Endothelial cell of umbilical vein (primary cell): ENCODE data around the gene SEZ6L. TPM values are rescaled to one million over a fixed set of nuclear protein-coding genes. Genes with fewer than 3 reads are reported as not detected.

Experiments used
- Bru-seq: library from RNA; stranded (reverse); fragments of 400-500 nt; gene quantifications from one replicate; lab custom pipeline; 2021; lab: Mats Ljungman, UMichigan
- BruChase-seq, 2 experiments: library from RNA; stranded (reverse); fragments of 400-500 nt; gene quantifications; one replicate each; lab custom pipeline; 2021; lab: Mats Ljungman, UMichigan
- BruUV-seq: library from RNA; stranded (reverse); fragments of 400-500 nt; replicated peaks from 2 replicates; lab custom pipeline; 2021; lab: Mats Ljungman, UMichigan
- CTCF ChIA-PET: fragments of 300-600, 350-600 bp; sonication (Branson Sonifier 250); formaldehyde crosslinking; loops from one replicate; lab custom pipeline; 2021; ENCODE audit warnings: antibody characterized with exemption, inconsistent platforms; lab: Charles Lee
- POLR2A ChIA-PET: fragments of 300-600, 350-600 bp; sonication (Branson Sonifier 250); formaldehyde crosslinking; loops from one replicate; lab custom pipeline; 2021; ENCODE audit warnings: antibody characterized with exemption, inconsistent platforms; lab: Charles Lee
- DNase-seq: peaks from one replicate; pipeline ENCODE4 v3.0.0-alpha.2; 2011; ENCODE audit warnings: low read depth, low spot score
- FAIRE-seq: peaks from 2 replicates; lab custom pipeline; 2011; peaks lifted over from hg19 to GRCh38; lab: Jason Lieb, UNC
- H2AFZ ChIP-seq: 2 replicates; pipeline ENCODE4 v1.6.0; 2012; ENCODE audit warnings: low read depth, low read length, control low read depth, inconsistent platforms
- H3K27ac ChIP-seq: 2 replicates; pipeline ENCODE4 v1.5.1; 2011; ENCODE audit warnings: low read depth, mild to moderate bottlenecking, control low read depth, low read length, moderate library complexity; ENCODE audit not compliant: insufficient read depth
- H3K27me3 ChIP-seq, 2 experiments: 2 replicates each; pipeline versions ENCODE4 v1.6.0 to v1.6.1; 2011; ENCODE audit warnings: low read length in 2 of 2, mixed read lengths in 1 of 2; ENCODE audit not compliant: control insufficient read depth in 2 of 2, insufficient read depth in 2 of 2
- H3K36me3 ChIP-seq, 2 experiments: 2 replicates in 1 of 2; 3 replicates in 1 of 2; pipeline ENCODE4 v1.5.1; 2011; ENCODE audit warnings: low read length in 2 of 2, mild to moderate bottlenecking in 1 of 2, moderate library complexity in 1 of 2; ENCODE audit not compliant: control insufficient read depth in 2 of 2, insufficient read depth in 2 of 2; ENCODE audit errors: extremely low read depth in 1 of 2
- H3K4me1 ChIP-seq: 3 replicates; pipeline ENCODE4 v1.5.1; 2011; ENCODE audit warnings: mild to moderate bottlenecking, low read length; ENCODE audit not compliant: control insufficient read depth, insufficient read depth; ENCODE audit errors: extremely low read depth
- H3K4me2 ChIP-seq: 2 replicates; pipeline ENCODE4 v1.6.1; 2011; ENCODE audit warnings: low read length, control low read depth, mixed read lengths; ENCODE audit not compliant: insufficient read depth
- H3K4me3 ChIP-seq, 3 experiments: fragments of 200-600 bp in 1 of 3; sonication (generic), shearing (Covaris generic) in 1 of 3; replicated peaks in 1 of 3; 2 replicates each; pipeline ENCODE4 v1.5.1; 2011 to 2016; ENCODE audit warnings: control low read depth in 3 of 3, low read length in 3 of 3, mild to moderate bottlenecking in 2 of 3, inconsistent platforms in 1 of 3, low read depth in 1 of 3, moderate library complexity in 1 of 3; ENCODE audit not compliant: insufficient read depth in 1 of 3
- H3K79me2 ChIP-seq: 2 replicates; pipeline ENCODE4 v1.6.0; 2012; ENCODE audit warnings: low read length, inconsistent platforms; ENCODE audit not compliant: control insufficient read depth, insufficient read depth
- H3K9ac ChIP-seq: replicated peaks from 2 replicates; pipeline ENCODE3; 2011; ENCODE audit warnings: low read length, control low read depth; ENCODE audit not compliant: insufficient read depth; ENCODE audit errors: extremely low read depth
- H3K9me1 ChIP-seq: replicated peaks from 3 replicates; pipeline ENCODE4 v1.6.0; 2011; ENCODE audit warnings: mild to moderate bottlenecking, low read length; ENCODE audit not compliant: control insufficient read depth, insufficient read depth; ENCODE audit errors: extremely low read depth
- H3K9me3 ChIP-seq: replicated peaks from 2 replicates; pipeline ENCODE4 v1.5.1; 2012; ENCODE audit warnings: low read length, inconsistent platforms; ENCODE audit not compliant: control insufficient read depth, insufficient read depth
- H4K20me1 ChIP-seq: replicated peaks from 2 replicates; pipeline ENCODE3; 2011; ENCODE audit warnings: mild to moderate bottlenecking, low read length; ENCODE audit not compliant: control insufficient read depth, insufficient read depth; ENCODE audit errors: extremely low read depth
- EZH2 ChIP-seq: IDR thresholded peaks from 2 replicates; pipeline ENCODE4 v1.6.1; 2012; ENCODE audit warnings: borderline replicate concordance, low read depth, mild to moderate bottlenecking, moderate library complexity, low read length, inconsistent platforms; ENCODE audit not compliant: severe bottlenecking
- GATA2 ChIP-seq: IDR thresholded peaks from 2 replicates; pipeline ENCODE4 v1.7.0; 2011; ENCODE audit warnings: low read depth, mild to moderate bottlenecking, moderate library complexity, mixed read lengths, low read length; ENCODE audit not compliant: insufficient read length, insufficient read depth
- MYC ChIP-seq: IDR thresholded peaks from one replicate; pipeline ENCODE4 v1.6.1; 2011; ENCODE audit warnings: mild to moderate bottlenecking, low read depth, low read length
- POLR2AphosphoS5 ChIP-seq: IDR thresholded peaks from 2 replicates; pipeline ENCODE4 v1.6.1; 2012; ENCODE audit warnings: low read depth, mild to moderate bottlenecking, control low read depth, low read length, moderate library complexity; ENCODE audit not compliant: insufficient read depth
- dilution Hi-C: fragments of 300-500 bp; cut with MboI; formaldehyde crosslinking; loops from one replicate; pipeline ENCODE4 v1.15.0; 2019; ENCODE audit warnings: low sequenced_read_pairs; ENCODE audit not compliant: extremely low pct_ligation_motif_present
- intact Hi-C: fragments of 100-400 bp; cut with micrococcal nuclease; formaldehyde crosslinking; loops from one replicate; pipeline ENCODE4 v1.10.0; 2022
- long read RNA-seq: library from polyadenylated mRNA; stranded (forward); transcript quantifications from one replicate; pipeline ENCODE4 v2.0.0, GENCODE V29; 2021
- polyA minus RNA-seq, 3 experiments: library from RNA; depleted of rRNA, polyadenylated mRNA; stranded (reverse); fragments of >200 nt; gene quantifications; 1 replicate in 1 of 3; 2 replicates in 2 of 3; pipeline ENCODE4 v1.2.3, GENCODE V29; 2011
- polyA plus RNA-seq, 4 experiments: library from polyadenylated mRNA; depleted of rRNA in 3 of 4; stranded (reverse) in 3 of 4; unstranded in 1 of 4; fragments of >200 nt; gene quantifications; 2 replicates each; pipeline versions ENCODE4 v1.2.1 to v1.2.3, GENCODE V29; 2011 to 2012; ENCODE audit warnings: missing spikeins in 1 of 4
- total RNA-seq: library from RNA; stranded (reverse); gene quantifications from 2 replicates; pipeline ENCODE4 v1.2.3, GENCODE V29; 2021
- TF ChIP-seq, protein P1 (sequence below), 2 donors: IDR thresholded peaks; 1 replicate in 1 of 2; 2 replicates in 1 of 2; pipeline ENCODE4 v1.5.1; 2011; ENCODE audit warnings: low read length in 2 of 2, mild to moderate bottlenecking in 2 of 2, moderate library complexity in 2 of 2, control low read depth in 1 of 2, inconsistent platforms in 1 of 2, low read depth in 1 of 2; ENCODE audit not compliant: insufficient read depth in 1 of 2; ENCODE audit errors: extremely low read depth in 1 of 2
- TF ChIP-seq, protein P2 (sequence below): IDR thresholded peaks from 2 replicates; pipeline ENCODE4 v1.6.1; 2011; ENCODE audit not compliant: insufficient read depth, insufficient read length

SEZ6L gene
- total RNA-seq (not detected in 2 replicates), polyA plus RNA-seq (not detected in 2 replicates), polyA minus RNA-seq (not detected in 2 replicates), Bru-seq, nascent RNA (not detected), BruChase-seq, experiment 1, labeled RNA remaining after a 6-hour chase (not detected), BruChase-seq, experiment 2, labeled RNA remaining after a 2-hour chase (not detected)
- polyA plus RNA-seq (2011; cell fraction: cytosol; rRNA removed) = not detected in 2 replicates
- polyA plus RNA-seq (2011; cell fraction: nucleus; rRNA removed) = not detected in 2 replicates
- not detected in 2 replicates for polyA plus RNA-seq (2012)
- polyA minus RNA-seq (2011; cell fraction: cytosol; rRNA and poly(A)+ RNA removed) = not detected
- not detected in 2 replicates for polyA minus RNA-seq (2011; cell fraction: nucleus; rRNA and poly(A)+ RNA removed)
- long read RNA-seq = 0 reads

DNA sequence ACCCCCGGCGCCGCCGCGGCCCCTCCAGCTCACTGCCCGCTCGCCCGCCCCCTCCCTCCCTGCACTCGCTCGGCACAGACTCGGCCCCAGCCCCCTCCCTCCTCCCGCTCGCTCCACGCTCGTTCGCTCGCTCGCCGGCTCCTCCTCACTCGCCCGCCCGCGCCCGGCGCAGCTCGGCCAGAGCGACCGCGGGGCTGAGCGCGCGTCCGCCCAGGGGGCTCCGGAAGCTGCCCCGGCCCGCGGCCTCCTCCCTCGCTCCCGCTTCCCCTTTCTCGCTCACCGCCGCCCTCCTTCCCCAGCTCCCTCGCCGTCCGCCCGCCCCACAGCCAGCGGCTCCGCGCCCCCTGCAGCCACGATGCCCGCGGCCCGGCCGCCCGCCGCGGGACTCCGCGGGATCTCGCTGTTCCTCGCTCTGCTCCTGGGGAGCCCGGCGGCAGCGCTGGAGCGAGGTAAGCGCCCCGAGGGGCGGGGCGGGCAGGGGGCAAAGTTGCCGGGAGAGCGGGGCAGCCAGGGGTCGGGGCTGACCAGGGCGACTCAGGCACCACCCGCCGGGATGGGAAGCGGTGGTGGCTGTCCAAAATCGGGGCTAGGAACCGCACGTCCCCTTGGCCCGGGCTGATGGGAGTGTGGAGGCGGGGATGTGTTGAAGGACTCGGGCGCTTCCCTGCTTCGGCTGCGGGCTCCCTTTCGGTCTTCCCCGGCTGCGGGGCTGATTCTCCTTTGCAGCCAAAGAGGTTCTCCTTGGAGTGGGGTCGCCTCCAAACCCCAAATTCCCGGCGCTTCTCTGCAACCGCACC lies at the start of gene SEZ6L:
SEZ6L (plus strand) TSS at position 148 of the 797 bp plus-strand sequence; CDS start at position 356, 208 bp downstream.
- no peak within 1 kb of the TSS for H3K4me2 ChIP-seq
- intact Hi-C loops (no loop called here), dilution Hi-C loops (no loop called here)
- no peaks in the 10 kb centered on the region for H3K9me3 ChIP-seq
- no peak within 1 kb of the TSS for H3K27ac ChIP-seq
- H3K27me3 ChIP-seq = peaks cover 21 to 22% of the 10 kb centered on the region in 2 experiments
- H2AFZ ChIP-seq = no peak within 1 kb of the TSS
- ChIA-PET POLR2A (no interaction called here), CTCF (no interaction called here)
- FAIRE-seq (no peak), DNase-seq (no peak)
- no TSS peak for BruUV-seq
- H3K4me1 ChIP-seq = no peaks in the 10 kb centered on the region
- H3K4me3 ChIP-seq = no peak within 1 kb of the TSS
- H3K9me1 ChIP-seq = no peaks in the 10 kb centered on the region
- H3K36me3 ChIP-seq = no peaks in the 10 kb centered on the region
- no peak within 1 kb of the TSS for H3K9ac ChIP-seq
- no peaks in the 10 kb centered on the region for H4K20me1 ChIP-seq
- no peaks in the 10 kb centered on the region for H3K79me2 ChIP-seq
- no peak for TF ChIP-seq GATA2
- no peak for TF ChIP-seq MYC
- peak; percentile 49 for TF ChIP-seq EZH2
- TF ChIP-seq POLR2AphosphoS5 = no peak
- TF ChIP-seq, protein P1, sequence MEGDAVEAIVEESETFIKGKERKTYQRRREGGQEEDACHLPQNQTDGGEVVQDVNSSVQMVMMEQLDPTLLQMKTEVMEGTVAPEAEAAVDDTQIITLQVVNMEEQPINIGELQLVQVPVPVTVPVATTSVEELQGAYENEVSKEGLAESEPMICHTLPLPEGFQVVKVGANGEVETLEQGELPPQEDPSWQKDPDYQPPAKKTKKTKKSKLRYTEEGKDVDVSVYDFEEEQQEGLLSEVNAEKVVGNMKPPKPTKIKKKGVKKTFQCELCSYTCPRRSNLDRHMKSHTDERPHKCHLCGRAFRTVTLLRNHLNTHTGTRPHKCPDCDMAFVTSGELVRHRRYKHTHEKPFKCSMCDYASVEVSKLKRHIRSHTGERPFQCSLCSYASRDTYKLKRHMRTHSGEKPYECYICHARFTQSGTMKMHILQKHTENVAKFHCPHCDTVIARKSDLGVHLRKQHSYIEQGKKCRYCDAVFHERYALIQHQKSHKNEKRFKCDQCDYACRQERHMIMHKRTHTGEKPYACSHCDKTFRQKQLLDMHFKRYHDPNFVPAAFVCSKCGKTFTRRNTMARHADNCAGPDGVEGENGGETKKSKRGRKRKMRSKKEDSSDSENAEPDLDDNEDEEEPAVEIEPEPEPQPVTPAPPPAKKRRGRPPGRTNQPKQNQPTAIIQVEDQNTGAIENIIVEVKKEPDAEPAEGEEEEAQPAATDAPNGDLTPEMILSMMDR (IDR thresholded peaks at IDR 0.05; ENCODE audit: extremely low read depth in 1 of 2, insufficient read depth in 1 of 2, low read depth in 1 of 2, low read length in 2 of 2) = no peak
- TF ChIP-seq, protein P2, sequence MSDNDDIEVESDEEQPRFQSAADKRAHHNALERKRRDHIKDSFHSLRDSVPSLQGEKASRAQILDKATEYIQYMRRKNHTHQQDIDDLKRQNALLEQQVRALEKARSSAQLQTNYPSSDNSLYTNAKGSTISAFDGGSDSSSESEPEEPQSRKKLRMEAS = no peak
